HepG2 (cell line): Measurements from ENCODE around the gene MBD3. TPM values are rescaled to one million over a fixed set of nuclear protein-coding genes. Genes with fewer than 3 reads are reported as not detected.

ENCODE experiments used
- ATAC-seq: fragments of 200-7000 bp; cut with Tn5 transposase; 3 replicates; pipeline ENCODE4 v1.9.1; 2020; ENCODE audit warnings: mild to moderate bottlenecking, moderate library complexity
- BruUV-seq: library from RNA; stranded (reverse); fragments of 400-500 nt; replicated peaks from 2 replicates; lab custom pipeline; 2021; lab: Mats Ljungman, UMichigan
- CTCF ChIA-PET: fragments of 300-600 bp; formaldehyde crosslinking; extraction: SDS; loops from one replicate; lab custom pipeline; 2021; ENCODE audit warnings: low total read pairs, inconsistent platforms, low intra/inter-chr PET ratio; lab: Yijun Ruan, JAX
- POLR2A ChIA-PET: fragments of 350-600 bp; sonication (Branson Sonifier 250); formaldehyde crosslinking; loops from one replicate; lab custom pipeline; 2020; ENCODE audit warnings: antibody characterized with exemption, inconsistent platforms; lab: Yijun Ruan, JAX
- DNase-seq: peaks from one replicate; pipeline ENCODE4 v3.0.0-alpha.2; 2015; ENCODE audit warnings: low spot score
- FAIRE-seq: peaks from 3 replicates; lab custom pipeline; 2011; peaks lifted over from hg19 to GRCh38; lab: Jason Lieb, UNC
- H2AFZ ChIP-seq: one replicate; pipeline ENCODE4 v1.6.1; 2011; ENCODE audit warnings: low read length, inconsistent platforms
- H3K27ac ChIP-seq: fragments of 300-600 bp; 3 replicates; pipeline ENCODE4 v1.8.0; 2011; ENCODE audit warnings: mixed run types, mild to moderate bottlenecking, mixed read lengths, low read length, inconsistent platforms; ENCODE audit not compliant: insufficient read depth; ENCODE audit errors: extremely low read length
- H3K27me3 ChIP-seq, 2 experiments: fragments of 200-600 bp in 1 of 2; 2 replicates in 1 of 2; 3 replicates in 1 of 2; pipeline versions ENCODE4 v1.6.0 to v1.8.0; 2011; ENCODE audit warnings: low read length in 2 of 2, mild to moderate bottlenecking in 2 of 2, moderate library complexity in 2 of 2, inconsistent platforms in 1 of 2; ENCODE audit not compliant: insufficient read depth in 2 of 2, control insufficient read depth in 1 of 2
- H3K36me3 ChIP-seq, 2 experiments: fragments of 200-600 bp in 1 of 2; replicated peaks in 1 of 2; 2 replicates in 1 of 2; 3 replicates in 1 of 2; pipeline versions ENCODE4 v1.5.1 to v1.8.0; 2011; ENCODE audit warnings: low read length in 2 of 2, inconsistent platforms in 1 of 2; ENCODE audit not compliant: insufficient read depth in 2 of 2, control insufficient read depth in 1 of 2
- H3K4me1 ChIP-seq: 2 replicates; pipeline ENCODE4 v1.5.1; 2012; ENCODE audit warnings: low read length, inconsistent platforms; ENCODE audit not compliant: insufficient read depth
- H3K4me2 ChIP-seq: 2 replicates; pipeline ENCODE4 v1.6.0; 2011; ENCODE audit warnings: low read depth, low read length, inconsistent platforms
- H3K4me3 ChIP-seq, 3 experiments: fragments of 200-600 bp in 1 of 3; sonication (generic), shearing (Covaris generic) in 1 of 3; replicated peaks in 1 of 3; 2 replicates each; pipeline ENCODE4 v1.5.1; 2011 to 2016; ENCODE audit warnings: low read length in 3 of 3, inconsistent platforms in 2 of 3, low read depth in 2 of 3, mild to moderate bottlenecking in 2 of 3, control low read depth in 1 of 3, mixed read lengths in 1 of 3; ENCODE audit not compliant: insufficient read depth in 1 of 3
- H3K79me2 ChIP-seq: one replicate; pipeline ENCODE4 v1.6.1; 2011; ENCODE audit warnings: low read length, inconsistent platforms; ENCODE audit not compliant: insufficient read depth
- H3K9ac ChIP-seq: 2 replicates; pipeline ENCODE4 v1.6.0; 2011; ENCODE audit warnings: mild to moderate bottlenecking, low read depth, low read length, inconsistent platforms; ENCODE audit not compliant: insufficient read depth
- H3K9me3 ChIP-seq: 2 replicates; pipeline ENCODE4 v1.5.1; 2012; ENCODE audit warnings: mild to moderate bottlenecking, low read length
- H4K20me1 ChIP-seq: 2 replicates; pipeline ENCODE4 v1.6.0; 2011; ENCODE audit warnings: inconsistent platforms, mild to moderate bottlenecking, low read length, moderate library complexity; ENCODE audit not compliant: insufficient read depth
- IRF2 ChIP-seq: IDR thresholded peaks from 2 replicates; pipeline ENCODE4 v1.6.1; 2018; ENCODE audit warnings: missing genetic modification reagents, missing compliant biosample characterization
- NR2F2 ChIP-seq: IDR thresholded peaks from 2 replicates; pipeline ENCODE4 v1.6.1; 2012; ENCODE audit warnings: low read depth, inconsistent platforms, borderline replicate concordance
- PBX2 ChIP-seq: IDR thresholded peaks from 2 replicates; pipeline ENCODE4 v1.6.1; 2016; ENCODE audit warnings: control low read depth
- PHF8 ChIP-seq: sonication (generic); formaldehyde crosslinking; IDR thresholded peaks from 2 replicates; pipeline ENCODE4 v1.5.0; 2020; ENCODE audit warnings: missing genetic modification reagents
- RARA ChIP-seq: IDR thresholded peaks from 2 replicates; pipeline ENCODE4 v1.6.1; 2016; ENCODE audit warnings: missing genetic modification reagents, missing compliant biosample characterization
- SP1 ChIP-seq, 2 experiments: fragments of 450-650 bp in 1 of 2; sonication (generic) in 1 of 2; formaldehyde crosslinking in 1 of 2; IDR thresholded peaks; 2 replicates each; pipeline versions ENCODE4 v1.4.0 to v1.6.1; 2016 to 2020; ENCODE audit warnings: missing genetic modification reagents in 1 of 2
- SRSF4 ChIP-seq: fragments of 200-400 bp; formaldehyde crosslinking; IDR thresholded peaks from one replicate; pipeline ENCODE4 v1.6.1; 2018; ENCODE audit warnings: mild to moderate bottlenecking, low read depth, low read length, moderate library complexity; ENCODE audit not compliant: poor library complexity, severe bottlenecking
- TARDBP ChIP-seq: sonication (generic); formaldehyde crosslinking; IDR thresholded peaks from 2 replicates; pipeline ENCODE4 v1.8.0; 2022; ENCODE audit warnings: mild to moderate bottlenecking, missing genetic modification reagents
- ZBTB21 ChIP-seq: sonication (generic); formaldehyde crosslinking; IDR thresholded peaks from 2 replicates; pipeline ENCODE4 v1.4.0; 2020; ENCODE audit warnings: missing genetic modification reagents
- ZFYVE20 ChIP-seq: sonication (generic); formaldehyde crosslinking; IDR thresholded peaks from 2 replicates; pipeline ENCODE4 v1.8.0; 2023; ENCODE audit warnings: low read depth, mild to moderate bottlenecking, moderate library complexity, missing genetic modification reagents, borderline replicate concordance
- ZNF362 ChIP-seq: sonication (generic); formaldehyde crosslinking; IDR thresholded peaks from 2 replicates; pipeline ENCODE4 v1.4.0; 2020; ENCODE audit warnings: missing genetic modification reagents, mild to moderate bottlenecking, borderline replicate concordance
- ZNF431 ChIP-seq: sonication (generic); formaldehyde crosslinking; IDR thresholded peaks from 2 replicates; pipeline ENCODE4 v1.9.0; 2022; ENCODE audit warnings: missing genetic modification reagents, low read depth, mild to moderate bottlenecking, borderline replicate concordance
- ZNF687 ChIP-seq: sonication (generic); formaldehyde crosslinking; IDR thresholded peaks from 2 replicates; pipeline ENCODE4 v1.5.1; 2020; ENCODE audit warnings: mild to moderate bottlenecking, missing genetic modification reagents, moderate library complexity
- WGBS: methylation state at CpG from one replicate; pipeline ENCODE4 v1.1.6; 2017; ENCODE audit warnings: low lambda C conversion rate; 5-methylcytosine and 5-hydroxymethylcytosine counted together
- in situ Hi-C: cut with HindIII; loops from 2 replicates; pipeline ENCODE4 v1.10.0; 2017; ENCODE audit warnings: low pct_unique_long_range_greater_than_20kb; ENCODE audit not compliant: extremely low pct_ligation_motif_present
- intact Hi-C: fragments of 100-400 bp; cut with micrococcal nuclease; formaldehyde crosslinking; loops from one replicate; pipeline ENCODE4 v1.10.0; 2022; ENCODE audit not compliant: unreplicated experiment
- polyA plus RNA-seq, 8 experiments: library from polyadenylated mRNA; depleted of rRNA in 3 of 8; stranded (reverse) in 7 of 8; unstranded in 1 of 8; fragments of >200 nt; fragmentation: Illumina TruSeq in 4 of 8; extraction: Trizol in 4 of 8; gene quantifications; 2 replicates each; pipeline versions ENCODE4 v1.2.1 to v1.2.3, GENCODE V29; 2011 to 2016; ENCODE audit warnings: low read depth in 4 of 8, missing spikeins in 1 of 8, mixed read lengths in 1 of 8; ENCODE audit not compliant: insufficient read depth in 1 of 8
- total RNA-seq, 5 experiments: library from RNA; depleted of rRNA; stranded (reverse); fragments of >200 nt; fragmentation: Illumina TruSeq; extraction: Trizol; gene quantifications; 2 replicates each; pipeline ENCODE4 v1.2.3, GENCODE V29; 2016; ENCODE audit warnings: low read depth in 1 of 5
- TF ChIP-seq, protein P1 (sequence below): sonication (generic); formaldehyde crosslinking; IDR thresholded peaks from 2 replicates; pipeline ENCODE4 v1.5.0; 2020; ENCODE audit warnings: mild to moderate bottlenecking, missing genetic modification reagents
- TF ChIP-seq, protein P2 (sequence below): fragments of 450-650 bp; IDR thresholded peaks from 2 replicates; pipeline ENCODE4 v1.6.1; 2017

The MBD3 gene
- total and polyA plus RNA-seq, 2 of the 13 experiments (the other 11 are each of a cell fraction or from before 2014, with no cell fraction given): 21.2 to 76.9 TPM

GRCh38 chr19:1630811-1631210, 38.1 kb upstream of the MBD3 start:
- Histone ChIP-seq H3K9ac (no peak overlapping the region), H3K4me2 (no peak overlapping the region), H3K36me3 (peaks cover 7 to 31% of the 10 kb centered on the region in 2 experiments; a peak in 4 of 5 replicates), H3K4me3 (no peak overlapping the region), H2AFZ (no peak overlapping the region), H3K27ac (no peak overlapping the region), H4K20me1 (no peaks in the 10 kb centered on the region), H3K27me3 (no peaks in the 10 kb centered on the region), H3K4me1 (0 out of 2 replicates have a peak, but pooled peaks cover 11% of the 10 kb centered on the region), H3K79me2 (no peaks in the 10 kb centered on the region), H3K9me3 (no peaks in the 10 kb centered on the region)
- DNase-seq (no peak), FAIRE-seq (no peak), ATAC-seq (no peak)
- POLR2A ChIA-PET: no interaction called here
- CTCF ChIA-PET: no interaction called here
- 98% methylated on average over 6 of the region's 17 CpGs for WGBS
- BruUV-seq: no TSS peak
- in situ Hi-C loops: no loop called here
- intact Hi-C loops: no loop called here
- no peak for TF ChIP-seq PBX2 (CRISPR knock-in tag)
- no peak for TF ChIP-seq ZNF431 (CRISPR knock-in tag)
- no peak for TF ChIP-seq NR2F2
- TF ChIP-seq PHF8 (CRISPR knock-in tag): no peak
- no peak for TF ChIP-seq ZNF362 (CRISPR knock-in tag)
- no peak for TF ChIP-seq ZFYVE20 (CRISPR knock-in tag)
- no peak for TF ChIP-seq IRF2 (CRISPR knock-in tag)
- TF ChIP-seq, protein P1, sequence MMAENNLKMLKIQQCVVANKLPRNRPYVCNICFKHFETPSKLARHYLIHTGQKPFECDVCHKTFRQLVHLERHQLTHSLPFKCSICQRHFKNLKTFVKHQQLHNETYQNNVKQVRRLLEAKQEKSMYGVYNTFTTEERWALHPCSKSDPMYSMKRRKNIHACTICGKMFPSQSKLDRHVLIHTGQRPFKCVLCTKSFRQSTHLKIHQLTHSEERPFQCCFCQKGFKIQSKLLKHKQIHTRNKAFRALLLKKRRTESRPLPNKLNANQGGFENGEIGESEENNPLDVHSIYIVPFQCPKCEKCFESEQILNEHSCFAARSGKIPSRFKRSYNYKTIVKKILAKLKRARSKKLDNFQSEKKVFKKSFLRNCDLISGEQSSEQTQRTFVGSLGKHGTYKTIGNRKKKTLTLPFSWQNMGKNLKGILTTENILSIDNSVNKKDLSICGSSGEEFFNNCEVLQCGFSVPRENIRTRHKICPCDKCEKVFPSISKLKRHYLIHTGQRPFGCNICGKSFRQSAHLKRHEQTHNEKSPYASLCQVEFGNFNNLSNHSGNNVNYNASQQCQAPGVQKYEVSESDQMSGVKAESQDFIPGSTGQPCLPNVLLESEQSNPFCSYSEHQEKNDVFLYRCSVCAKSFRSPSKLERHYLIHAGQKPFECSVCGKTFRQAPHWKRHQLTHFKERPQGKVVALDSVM (CRISPR knock-in tag): no peak
- TF ChIP-seq, protein P2, sequence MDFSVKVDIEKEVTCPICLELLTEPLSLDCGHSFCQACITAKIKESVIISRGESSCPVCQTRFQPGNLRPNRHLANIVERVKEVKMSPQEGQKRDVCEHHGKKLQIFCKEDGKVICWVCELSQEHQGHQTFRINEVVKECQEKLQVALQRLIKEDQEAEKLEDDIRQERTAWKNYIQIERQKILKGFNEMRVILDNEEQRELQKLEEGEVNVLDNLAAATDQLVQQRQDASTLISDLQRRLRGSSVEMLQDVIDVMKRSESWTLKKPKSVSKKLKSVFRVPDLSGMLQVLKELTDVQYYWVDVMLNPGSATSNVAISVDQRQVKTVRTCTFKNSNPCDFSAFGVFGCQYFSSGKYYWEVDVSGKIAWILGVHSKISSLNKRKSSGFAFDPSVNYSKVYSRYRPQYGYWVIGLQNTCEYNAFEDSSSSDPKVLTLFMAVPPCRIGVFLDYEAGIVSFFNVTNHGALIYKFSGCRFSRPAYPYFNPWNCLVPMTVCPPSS: no peak
- no peak for TF ChIP-seq SP1 (IDR thresholded peaks at IDR 0.05)
- TF ChIP-seq SP1 (CRISPR knock-in tag; IDR thresholded peaks at IDR 0.05): no peak
- TF ChIP-seq ZBTB21: no peak
- no peak for TF ChIP-seq TARDBP (CRISPR knock-in tag)
- no peak for TF ChIP-seq RARA
- TF ChIP-seq SRSF4: no peak
- no peak for TF ChIP-seq ZNF687 (CRISPR knock-in tag)
